Hepatocyte (in vitro differentiated cells): Measurements from ENCODE around the gene RBM38.

Experiments
- CTCF ChIP-seq: fragments of 200-600 bp; sonication (generic); IDR thresholded peaks from 2 replicates; pipeline ENCODE4 v1.5.1; 2016; ENCODE audit warnings: antibody characterized with exemption, mild to moderate bottlenecking; ENCODE audit not compliant: poor library complexity
- EZH2phosphoT487 ChIP-seq: fragments of 200-600 bp; sonication (generic); IDR thresholded peaks from one replicate; pipeline ENCODE4 v1.6.1; 2018; ENCODE audit warnings: antibody characterized with exemption, mild to moderate bottlenecking, low read depth, moderate library complexity; ENCODE audit not compliant: unreplicated experiment, severe bottlenecking

DNA sequence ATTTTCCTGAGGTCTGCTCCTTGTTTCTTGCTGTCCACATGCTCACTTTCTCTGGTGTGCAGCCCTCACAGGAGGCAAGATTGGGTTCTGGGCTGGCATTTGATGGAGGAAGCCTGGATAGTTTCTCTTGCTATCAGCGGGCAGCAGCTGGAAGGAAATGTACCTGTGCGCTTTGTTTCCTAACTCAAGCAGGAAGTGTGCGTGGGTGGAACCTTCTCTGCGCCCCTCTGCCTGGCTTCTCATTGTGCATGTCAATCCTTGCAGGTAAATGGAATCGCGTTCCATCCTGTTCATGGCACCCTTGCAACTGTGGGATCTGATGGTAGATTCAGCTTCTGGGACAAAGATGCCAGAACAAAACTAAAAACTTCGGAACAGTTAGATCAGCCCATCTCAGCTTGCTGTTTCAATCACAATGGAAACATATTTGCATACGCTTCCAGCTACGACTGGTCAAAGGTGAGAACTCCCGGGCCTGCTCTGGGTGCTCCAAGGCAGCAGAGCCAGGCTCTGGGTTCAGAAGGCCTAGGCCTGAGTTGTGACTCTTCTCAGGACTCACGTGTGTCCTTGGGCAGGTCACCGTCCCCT, 16.8 kb upstream of the RBM38 start:
- TF ChIP-seq CTCF, result no peak
- no peak for TF ChIP-seq EZH2phosphoT487
